ENCODE data around the gene DUSP22. TPM values are rescaled to one million over a fixed set of nuclear protein-coding genes. Genes with fewer than 3 reads are reported as not detected.

The DUSP22 gene
- total and polyA plus RNA-seq, 2 of the 8 experiments (the other 6 are each of a cell fraction or from before 2014, with no cell fraction given), result 15.5 to 32.4 TPM

DNA sequence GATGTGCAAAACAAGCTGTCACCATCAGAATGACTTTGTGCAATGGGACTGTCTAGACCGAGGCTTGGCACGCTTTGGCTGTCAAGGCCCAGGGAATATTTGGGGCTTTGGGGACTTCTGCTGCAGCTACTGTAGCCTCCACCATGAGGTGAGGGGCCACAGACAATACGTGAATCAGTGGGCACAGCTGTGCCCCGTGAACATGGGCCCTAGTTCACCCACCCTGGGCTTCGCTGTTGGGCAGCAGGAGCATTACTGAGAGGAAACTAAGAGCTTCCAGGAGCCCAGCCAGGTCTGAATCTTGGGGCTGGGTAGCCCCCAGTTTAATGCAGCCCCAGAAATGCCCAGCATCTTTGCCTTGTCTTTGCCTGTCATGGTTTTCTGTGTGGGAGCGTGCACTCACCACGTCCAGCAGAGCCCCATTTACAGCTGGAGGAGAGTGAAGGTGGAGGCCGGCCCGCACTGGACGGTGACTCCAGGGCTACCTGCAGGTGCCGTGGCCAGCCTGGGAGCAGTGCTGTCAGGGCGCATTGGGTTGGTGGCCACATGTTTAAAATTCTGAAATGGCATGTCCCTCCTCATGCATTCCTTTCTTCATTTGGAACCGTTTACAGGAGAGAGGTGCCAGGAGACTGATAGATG is 34.7 kb downstream of the DUSP22 start:
- Histone ChIP-seq H3K27me3 (replicated peaks in 1 of 4; ENCODE audit: control insufficient read depth in 3 of 4, extremely low read depth in 1 of 4, insufficient read depth in 3 of 4, low read length in 3 of 4) (no peaks in the 10 kb centered on the region; a peak in 2 of 7 replicates), H2BK5ac (ENCODE audit: low read depth, low read length) (no peak overlapping the region), H3K56ac (replicated peaks; ENCODE audit: insufficient read length, low read depth, low read length) (no peak overlapping the region), H2BK12ac (ENCODE audit: low read depth, low read length) (no peak overlapping the region), H4K5ac (ENCODE audit: insufficient read length, low read depth, low read length) (no peak overlapping the region), H3K23me2 (ENCODE audit: low read depth, low read length) (no peaks in the 10 kb centered on the region), H3K4me2 (ENCODE audit: insufficient read depth in 1 of 2, low read depth in 2 of 2, low read length in 2 of 2) (no peak overlapping the region), H3K79me2 (ENCODE audit: control insufficient read depth in 1 of 2, insufficient read depth in 2 of 2, low read length in 2 of 2) (no peaks in the 10 kb centered on the region), H3K23ac (ENCODE audit: insufficient read length) (no peak overlapping the region), H2BK120ac (replicated peaks; ENCODE audit: low read depth, low read length) (no peak overlapping the region), H4K8ac (ENCODE audit: extremely low read depth, insufficient read depth, low read length) (no peak overlapping the region), H2AK5ac (ENCODE audit: low read depth, low read length) (no peak overlapping the region), H4K91ac (replicated peaks; ENCODE audit: insufficient read length, low read length) (no peak overlapping the region), H3K79me1 (ENCODE audit: low read depth, low read length) (no peaks in the 10 kb centered on the region), H2BK15ac (ENCODE audit: low read length) (no peak overlapping the region), H3K4me3 (ENCODE audit: extremely low read depth in 1 of 4, insufficient read depth in 2 of 4, low read depth in 3 of 4, low read length in 4 of 4) (no peak overlapping the region), H3K18ac (ENCODE audit: extremely low read depth, low read length) (no peak overlapping the region), H2AFZ (ENCODE audit: low read length) (no peak overlapping the region), H3K9ac (replicated peaks in 1 of 4; ENCODE audit: extremely low read depth in 1 of 4, low read depth in 3 of 4, low read length in 3 of 4) (no peak overlapping the region), H3K9me3 (ENCODE audit: insufficient read depth in 2 of 2, low read depth in 1 of 2, low read length in 1 of 2) (peaks cover 29 to 86% of the 10 kb centered on the region in 2 experiments; a peak in 3 of 4 replicates), H3K4ac (replicated peaks; ENCODE audit: insufficient read length, low read depth, low read length) (no peak overlapping the region), H3K36me3 (ENCODE audit: control insufficient read depth in 2 of 4, insufficient read depth in 4 of 4, low read length in 3 of 4) (no peaks in the 10 kb centered on the region), H2BK20ac (ENCODE audit: low read length) (no peak overlapping the region), H3K27ac (ENCODE audit: low read depth, low read length) (no peak overlapping the region), H4K20me1 (replicated peaks in 1 of 2; ENCODE audit: control insufficient read depth in 1 of 2, insufficient read depth in 2 of 2, low read length in 2 of 2) (peaks cover 0 to 2% of the 10 kb centered on the region in 2 experiments), H3K14ac (ENCODE audit: insufficient read length) (no peak overlapping the region), H3K4me1 (replicated peaks in 1 of 4; ENCODE audit: control insufficient read depth in 3 of 4, insufficient read depth in 4 of 4, low read length in 3 of 4) (peaks cover 0 to 5% (median 3%) of the 10 kb centered on the region in 4 experiments; a peak in 3 of 7 replicates)
- 90% methylated on average over 13 of the region's 13 CpGs; no CpG with 5 or more reads in 1 of the 2 experiments for WGBS, 2 experiments (ENCODE audit: extremely low coverage in 1 of 2, insufficient coverage in 1 of 2, insufficient read length in 1 of 2, insufficient replicate concordance in 2 of 2, low coverage in 1 of 2, low lambda C conversion rate in 2 of 2, missing lambda C conversion rate in 1 of 2)
- FAIRE-seq (no peak), DNase-seq (ENCODE audit: low read depth in 1 of 2, low spot score in 2 of 2) (no peak)
- ChIA-PET CTCF (ENCODE audit: partially characterized antibody) (interaction anchor here (1.3 kb wide), 1 partner anchor 14 kb away, joined by 3 read pairs; no protein-coding TSS in a partner anchor), POLR2A (ENCODE audit: partially characterized antibody) (no interaction called here)
- TF ChIP-seq, protein P1, sequence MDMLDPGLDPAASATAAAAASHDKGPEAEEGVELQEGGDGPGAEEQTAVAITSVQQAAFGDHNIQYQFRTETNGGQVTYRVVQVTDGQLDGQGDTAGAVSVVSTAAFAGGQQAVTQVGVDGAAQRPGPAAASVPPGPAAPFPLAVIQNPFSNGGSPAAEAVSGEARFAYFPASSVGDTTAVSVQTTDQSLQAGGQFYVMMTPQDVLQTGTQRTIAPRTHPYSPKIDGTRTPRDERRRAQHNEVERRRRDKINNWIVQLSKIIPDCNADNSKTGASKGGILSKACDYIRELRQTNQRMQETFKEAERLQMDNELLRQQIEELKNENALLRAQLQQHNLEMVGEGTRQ (IDR thresholded peaks at IDR 0.05; ENCODE audit: low read length), result no peak
- TF ChIP-seq EP300 (IDR thresholded peaks at IDR 0.05; ENCODE audit: borderline replicate concordance in 1 of 2, low read depth in 2 of 2, low read length in 2 of 2) (no peak), ASH2L (IDR thresholded peaks at IDR 0.05; ENCODE audit: low read length) (no peak), HDAC2 (IDR thresholded peaks at IDR 0.05; ENCODE audit: borderline replicate concordance in 1 of 2, low read depth in 2 of 2, low read length in 2 of 2) (no peak), CBX8 (IDR thresholded peaks at IDR 0.05; ENCODE audit: borderline replicate concordance, low read depth, low read length) (no peak), SIN3A (conservative IDR thresholded peaks at IDR 0.05 in 1 of 2, IDR thresholded peaks at IDR 0.05 in 1 of 2; ENCODE audit: low read depth in 1 of 2, low read length in 2 of 2) (no peak), SIRT6 (IDR thresholded peaks at IDR 0.05; ENCODE audit: low read length) (no peak), SP1 (IDR thresholded peaks at IDR 0.05; ENCODE audit: low read depth, low read length) (no peak), POLR2AphosphoS5 (IDR thresholded peaks at IDR 0.05; ENCODE audit: low read depth, low read length) (no peak), BRCA1 (IDR thresholded peaks at IDR 0.05; ENCODE audit: low read depth, low read length) (no peak), GABPA (IDR thresholded peaks at IDR 0.05; ENCODE audit: borderline replicate concordance, insufficient read depth, low read length) (no peak)
